ENCODE measurements around the gene HEATR9.

The HEATR9 gene

GRCh38 chr17:35855965-35856364, 12.7 kb downstream of the HEATR9 start:
- no peak for DNase-seq

GRCh38 chr17:35849469-35850348, 19.0 kb downstream of the HEATR9 start:
- peak; percentile 29 for DNase-seq

- no peak for DNase-seq
Measured at GRCh38 chr17:35847633-35848373, 20.9 kb downstream of the HEATR9 start.

GRCh38 chr17:35847006-35847405, 21.7 kb downstream of the HEATR9 start:
- DNase-seq = no peak

GRCh38 chr17:35846055-35846809, 22.5 kb downstream of the HEATR9 start:
- no peak for DNase-seq

GRCh38 chr17:35844547-35844946, 24.1 kb downstream of the HEATR9 start:
- DNase-seq = no peak

GRCh38 chr17:35843698-35844097, 25.0 kb downstream of the HEATR9 start:
- no peak for DNase-seq

- DNase-seq = no peak
Measured at GRCh38 chr17:35842239-35842638, 26.5 kb downstream of the HEATR9 start.

- DNase-seq = no peak
Measured at GRCh38 chr17:35841505-35841904, 27.2 kb downstream of the HEATR9 start.

GRCh38 chr17:35841101-35841500, 27.6 kb downstream of the HEATR9 start:
- no peak for DNase-seq

GRCh38 chr17:35825206-35825605, 43.5 kb downstream of the HEATR9 start:
- DNase-seq = no peak

GRCh38 chr17:35821308-35821707, 47.4 kb downstream of the HEATR9 start:
- DNase-seq = no peak

- no peak for DNase-seq
Measured at GRCh38 chr17:35819455-35819854, 49.2 kb downstream of the HEATR9 start.

GRCh38 chr17:35817196-35817595, 51.5 kb downstream of the HEATR9 start:
- DNase-seq = no peak

- no peak for DNase-seq
Measured at GRCh38 chr17:35816723-35817122, 52.0 kb downstream of the HEATR9 start.

- no peak for DNase-seq
Measured at GRCh38 chr17:35812456-35812855, 56.2 kb downstream of the HEATR9 start.

- no peak for DNase-seq
Measured at GRCh38 chr17:35811759-35812158, 56.9 kb downstream of the HEATR9 start.

GRCh38 chr17:35809855-35810461, 58.7 kb downstream of the HEATR9 start:
- no peak for DNase-seq

GRCh38 chr17:35808962-35809854, 59.5 kb downstream of the HEATR9 start, which contains the start of gene TAF15:
Gene TAF15, plus strand, starts transcription at chr17:35809484. Its CDS starts 86 bp downstream, at chr17:35809570.
- DNase-seq = peak; percentile 94

- DNase-seq = no peak
Measured at GRCh38 chr17:35808240-35808961, 60.3 kb downstream of the HEATR9 start.
